Activated CD4-positive, alpha-beta T cell treated with anti-CD3 and anti-CD28 coated beads, Interleukin-2, amount 50 U/mL, for 4 hours (primary cell): Measurements from ENCODE around the gene ZKSCAN4.

Experiments
- DNase-seq, 2 experiments: peaks; one replicate each; pipeline ENCODE4 v3.0.0-alpha.2; 2020

The ZKSCAN4 gene

DNA sequence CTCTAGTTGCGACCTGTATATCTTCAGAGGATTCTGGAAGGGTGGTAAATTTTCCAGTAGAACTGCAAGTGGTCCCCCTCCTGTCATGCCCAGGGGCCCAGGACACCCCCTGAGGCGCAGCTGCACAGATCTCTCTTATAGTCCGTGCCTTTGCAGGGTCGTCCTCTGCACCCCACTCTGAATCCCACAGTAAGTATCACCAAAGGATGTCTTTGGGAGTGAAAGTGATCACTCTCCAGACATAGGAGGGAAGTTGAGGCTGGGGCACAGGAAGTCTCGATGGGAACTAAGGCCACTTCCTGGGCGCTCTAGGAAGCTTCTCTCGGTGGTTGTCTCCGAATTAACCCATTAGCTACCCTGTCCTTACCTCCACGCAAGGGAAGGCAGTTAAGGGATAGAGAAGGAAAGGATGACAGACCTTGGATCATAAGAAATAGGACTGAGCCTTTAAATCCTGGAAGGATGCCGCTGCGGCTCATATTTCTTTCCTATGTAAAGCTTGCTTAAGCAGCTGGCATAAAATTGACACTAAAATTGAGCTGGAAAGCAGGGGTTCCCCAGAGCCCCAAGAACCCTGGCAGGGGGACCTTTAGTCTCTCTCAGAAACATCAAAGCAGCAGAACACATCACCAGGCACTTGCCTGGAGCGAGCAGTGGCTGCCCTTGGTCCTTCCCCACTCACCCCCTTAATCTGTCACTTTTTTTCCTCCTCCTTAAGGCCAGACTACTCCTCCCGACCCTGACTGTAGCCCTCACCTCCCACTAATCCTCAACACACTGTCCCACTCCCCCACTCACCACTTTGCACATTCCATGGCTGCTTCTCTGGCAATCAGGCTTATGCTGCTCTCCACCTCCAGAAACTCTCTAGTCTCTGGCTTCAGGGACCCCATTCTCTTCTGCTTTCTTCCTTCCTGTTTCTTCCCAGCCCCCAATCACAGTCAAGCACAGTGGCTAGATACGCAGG lies at the start of gene ZKSCAN4:
Gene ZKSCAN4 (minus strand): TSS at position 261 of the 967 bp plus-strand sequence. CDS start 289 bp downstream, outside the sequence.
- DNase-seq = peak; percentile 79 to 80

DNA sequence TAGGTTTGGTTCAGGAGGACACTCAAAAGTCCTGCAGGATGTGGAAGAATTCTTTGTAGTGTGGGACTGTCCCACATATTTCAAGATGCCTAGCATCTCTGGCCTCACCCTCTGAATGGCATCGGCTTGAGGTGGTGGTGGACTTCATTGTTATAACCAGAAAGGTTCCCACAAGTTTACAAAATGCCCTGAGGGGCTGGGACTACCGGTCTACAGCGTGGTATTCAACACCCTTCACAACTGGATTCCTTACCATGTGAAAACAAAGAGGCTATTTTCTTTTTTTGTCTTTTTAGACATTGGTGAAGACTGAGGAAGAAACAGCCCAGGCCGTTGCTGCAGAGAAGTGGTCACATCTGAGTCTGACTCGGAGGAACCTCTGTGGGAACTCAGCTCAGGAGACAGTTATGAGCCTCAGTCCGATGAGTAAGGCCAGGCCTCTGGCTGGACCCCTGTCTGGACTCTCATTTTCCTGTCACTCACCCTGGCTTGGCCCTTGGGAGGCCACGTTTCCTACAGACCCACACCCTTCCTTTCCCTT lies 44.5 kb upstream of the ZKSCAN4 start:
- no peak for DNase-seq

DNA sequence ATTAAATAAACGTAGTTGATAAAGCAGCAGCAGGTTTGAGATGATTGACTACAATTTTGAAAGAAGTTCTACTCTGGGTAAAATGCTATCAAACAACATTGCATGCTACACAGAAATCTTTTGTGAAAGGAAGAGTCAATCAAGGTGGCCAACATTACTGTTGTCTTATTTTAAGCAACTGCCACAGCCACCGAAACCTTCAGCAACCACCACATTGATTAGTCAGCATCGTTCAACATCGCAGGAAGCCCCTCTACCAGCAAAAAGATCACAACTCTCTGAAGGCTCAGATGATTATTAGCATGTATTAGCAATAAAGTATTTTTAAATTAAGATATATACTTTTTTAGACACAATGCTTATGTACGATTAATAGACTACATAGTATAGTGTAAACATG lies 43.3 kb upstream of the ZKSCAN4 start:
- DNase-seq = no peak

DNA sequence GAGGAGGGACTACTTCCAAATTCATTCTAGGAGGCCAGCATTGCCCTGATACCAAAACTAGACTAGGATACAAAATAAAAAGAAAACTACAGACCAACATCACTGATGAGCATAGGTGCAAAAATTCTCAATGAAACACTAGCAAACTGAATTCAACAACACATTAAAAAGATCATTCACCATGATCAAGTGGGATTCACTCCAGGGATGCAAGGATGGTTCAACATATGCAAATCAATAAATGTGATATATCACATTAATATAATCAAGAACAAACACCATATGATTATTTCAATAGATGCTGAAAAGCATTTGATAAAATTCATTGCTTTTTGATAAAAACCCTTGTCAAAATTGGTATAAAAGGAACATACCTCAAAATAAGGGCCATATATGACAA lies 39.5 kb upstream of the ZKSCAN4 start:
- DNase-seq = no peak

DNA sequence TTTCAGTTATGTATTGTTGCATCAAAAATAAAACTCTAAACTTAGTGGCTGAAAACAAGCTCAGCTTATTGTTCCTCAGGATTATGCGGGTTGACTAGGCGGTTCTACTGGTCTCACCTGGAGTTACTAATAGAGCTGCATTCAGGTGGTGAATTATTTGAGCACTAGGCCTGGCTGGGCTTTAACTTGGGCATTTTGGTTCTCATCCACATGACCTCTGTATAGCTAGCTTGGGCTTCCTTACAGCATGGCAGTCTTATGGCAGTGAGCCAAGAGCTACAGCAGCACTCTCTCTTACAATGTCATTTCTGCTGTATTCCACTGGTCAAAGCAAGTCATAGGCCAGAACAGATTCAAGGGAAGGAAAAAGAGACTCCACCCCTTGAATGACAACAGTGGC lies 30.9 kb upstream of the ZKSCAN4 start:
- no peak for DNase-seq

DNA sequence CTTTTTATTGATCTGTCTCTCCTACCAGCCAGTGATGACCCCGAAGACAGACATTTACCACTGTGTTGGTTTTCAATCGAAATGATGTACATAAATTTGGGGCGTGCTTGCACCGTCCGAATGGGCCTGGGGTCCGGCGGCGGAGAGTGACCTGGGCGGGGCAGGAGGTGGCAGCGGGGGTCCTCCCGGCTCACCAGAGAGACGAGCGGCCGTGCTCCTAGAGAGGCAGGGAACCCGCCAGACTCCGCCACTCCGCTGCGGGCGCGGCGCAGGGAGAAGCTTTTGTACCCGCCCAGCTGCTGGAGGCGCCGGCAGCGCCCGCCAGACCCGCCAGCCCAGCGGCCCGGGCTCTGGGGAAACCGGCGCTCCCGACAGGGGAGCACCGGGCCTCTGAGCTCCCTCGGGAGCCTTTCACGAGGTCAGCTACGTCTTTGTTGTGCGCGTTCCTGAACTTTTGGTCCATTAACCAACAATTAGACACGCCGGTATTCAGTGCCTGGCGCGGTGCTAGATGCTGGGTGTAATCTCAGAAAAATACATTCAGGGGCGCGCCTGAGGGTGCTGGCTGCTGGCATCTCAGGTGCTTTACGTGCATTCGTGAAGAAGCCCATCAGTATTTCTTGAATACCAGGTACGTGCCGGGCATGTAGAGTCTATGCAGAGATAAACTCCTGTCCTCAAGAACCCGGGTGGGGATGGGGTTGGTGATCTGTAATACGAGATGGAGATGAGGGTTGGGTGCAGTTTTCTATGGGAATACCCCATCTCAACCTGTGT lies 29.4 kb upstream of the ZKSCAN4 start, which contains the start of gene PGBD1:
Gene PGBD1 (plus strand): TSS at position 285 of the 777 bp plus-strand sequence. CDS start 2,242 bp downstream, outside the sequence.
- peak; percentile 17 to 24 for DNase-seq

DNA sequence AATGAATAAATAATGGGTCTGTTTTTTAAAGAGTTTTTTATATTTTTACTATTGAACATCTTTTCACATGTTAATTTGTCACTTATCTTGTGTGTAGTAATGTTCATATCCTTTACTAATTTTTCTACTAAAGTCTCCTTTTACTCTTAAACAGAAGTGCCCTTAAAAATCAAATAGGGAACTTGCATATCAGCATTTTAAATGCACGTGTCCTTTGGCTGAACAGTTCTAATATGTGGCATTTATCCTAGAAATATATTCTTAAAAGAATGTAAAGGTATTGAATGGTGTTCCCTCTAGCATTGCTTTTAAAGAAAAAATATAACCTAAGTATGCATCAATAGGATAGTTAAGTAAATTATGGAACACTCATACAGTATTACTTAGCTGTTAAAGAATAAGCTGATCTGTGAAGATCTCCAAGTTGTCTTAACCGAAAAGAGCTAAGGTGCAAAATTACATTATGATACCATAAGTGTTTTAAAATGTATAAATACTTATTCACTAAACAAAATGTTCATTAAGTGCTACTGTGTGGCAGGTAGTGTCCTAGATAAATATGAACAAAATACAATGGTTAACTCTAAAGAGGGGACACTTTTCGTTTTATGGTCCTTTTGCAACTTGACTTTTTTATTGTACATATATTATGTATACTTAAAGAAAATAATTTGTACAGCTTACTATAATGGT lies 28.7 kb upstream of the ZKSCAN4 start:
- no peak for DNase-seq

DNA sequence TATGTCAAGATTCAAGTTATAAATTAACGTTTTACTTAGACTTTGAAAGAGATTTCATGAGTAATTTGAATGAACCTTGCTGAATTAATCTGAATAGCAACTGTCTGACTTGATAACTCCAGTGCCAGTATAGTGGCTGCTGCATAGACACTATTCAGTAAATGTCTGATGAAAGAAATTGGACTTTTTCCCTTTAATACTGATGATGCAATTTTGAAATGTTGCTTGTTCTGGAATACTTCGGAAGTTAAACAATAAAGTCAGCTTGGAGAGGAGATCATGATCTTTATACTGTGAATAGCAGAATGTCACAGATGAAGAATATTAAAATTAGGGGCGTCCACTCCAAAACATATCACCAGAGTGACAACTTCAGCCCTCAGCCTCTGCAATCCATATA lies 25.7 kb upstream of the ZKSCAN4 start:
- DNase-seq = no peak

DNA sequence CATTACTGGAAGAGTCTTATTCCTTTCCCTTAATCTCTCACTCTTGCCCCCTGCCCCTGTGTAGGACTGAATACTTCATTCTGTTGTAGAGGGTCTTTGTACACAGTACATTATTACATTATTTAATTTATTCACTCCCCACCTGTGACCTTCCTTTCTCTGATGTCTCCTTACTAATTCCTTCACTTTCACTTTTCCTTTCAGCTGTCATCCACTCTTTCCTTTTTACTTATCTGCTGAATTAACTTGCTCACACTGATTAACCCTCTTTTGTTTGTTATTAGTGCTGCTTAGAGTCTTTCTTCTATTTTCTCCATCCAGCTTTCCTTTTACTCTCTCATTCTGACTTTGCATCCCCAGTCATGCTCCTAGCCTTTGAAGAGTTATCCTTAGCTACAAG lies 22.8 kb upstream of the ZKSCAN4 start:
- no peak for DNase-seq

DNA sequence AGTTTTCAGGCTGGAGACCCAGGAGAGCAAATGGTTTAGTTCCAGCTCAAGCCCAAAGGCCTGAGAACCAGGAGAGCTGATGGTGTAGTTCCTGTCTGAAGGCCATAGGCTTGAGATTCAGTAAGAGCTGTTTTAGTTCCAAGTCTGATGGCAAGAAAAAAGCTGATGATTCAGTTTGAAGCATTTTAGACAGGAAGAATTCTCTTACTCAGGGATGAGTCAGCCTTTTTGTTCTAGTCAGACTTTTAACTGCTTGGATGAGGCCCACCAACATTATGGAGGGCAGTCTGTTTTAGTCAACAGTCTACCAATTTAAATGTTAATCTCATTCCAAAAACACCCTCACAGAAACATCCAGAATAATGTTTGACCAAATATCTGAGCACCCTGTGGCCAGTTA lies 17.4 kb upstream of the ZKSCAN4 start:
- DNase-seq = no peak

DNA sequence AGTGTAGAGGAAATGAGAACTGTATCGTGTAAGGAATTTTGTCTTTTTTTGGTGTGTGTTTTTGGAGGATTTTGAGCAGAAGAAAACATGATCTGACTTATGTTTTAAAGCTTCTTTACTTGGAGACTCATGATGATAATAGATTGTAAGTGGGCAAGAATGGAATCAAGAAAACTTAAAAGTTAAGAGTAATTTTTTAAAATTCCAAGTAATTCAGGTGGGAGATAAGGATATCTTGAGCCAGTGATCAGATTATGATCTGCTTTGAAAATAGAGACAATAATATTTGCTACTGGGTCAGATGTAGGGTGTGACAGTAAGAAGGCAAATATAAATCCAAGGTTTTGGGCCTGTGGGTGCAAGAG lies 15.6 kb upstream of the ZKSCAN4 start:
- DNase-seq = no peak

DNA sequence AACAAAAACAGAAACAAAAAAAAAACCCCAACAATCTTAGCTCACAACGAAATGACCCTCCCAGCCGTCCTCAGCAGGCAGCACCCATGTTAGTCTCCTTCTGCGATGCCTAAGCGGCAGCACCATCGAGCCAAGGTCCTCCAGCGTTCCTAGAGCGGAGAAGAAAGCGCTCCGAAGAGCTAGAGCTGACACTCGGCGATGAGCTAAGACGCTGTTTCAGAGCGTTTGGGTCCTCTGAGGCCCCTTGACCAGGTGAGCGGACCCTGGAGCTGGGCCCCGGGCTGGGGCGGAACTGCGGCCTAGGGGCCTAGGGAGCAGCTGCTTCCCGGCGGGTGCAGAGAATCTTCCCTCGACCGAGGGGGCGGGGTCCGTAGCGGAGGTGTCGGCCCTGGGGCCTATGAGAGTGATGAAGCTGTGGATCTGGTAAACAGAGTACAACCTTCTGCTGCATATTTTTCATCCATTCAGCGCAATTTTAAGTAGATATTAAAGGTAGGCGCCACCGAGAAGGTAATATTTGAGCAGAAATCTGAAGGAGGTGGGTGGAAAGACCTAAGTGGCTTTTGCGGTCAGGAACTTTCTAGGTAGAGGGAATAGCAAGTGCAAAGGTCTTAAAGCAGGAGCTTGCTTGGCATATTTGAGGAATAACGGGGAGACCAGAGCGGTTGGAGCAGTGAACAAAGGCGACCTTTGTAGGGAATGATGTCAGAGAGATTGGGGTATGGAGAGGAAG lies 15.1 kb upstream of the ZKSCAN4 start, which contains the start of gene ZSCAN26:
Gene ZSCAN26 (plus strand): TSS at position 182 of the 733 bp plus-strand sequence. CDS start 4,777 bp downstream, outside the sequence.
- DNase-seq = peak; percentile 86 to 90

DNA sequence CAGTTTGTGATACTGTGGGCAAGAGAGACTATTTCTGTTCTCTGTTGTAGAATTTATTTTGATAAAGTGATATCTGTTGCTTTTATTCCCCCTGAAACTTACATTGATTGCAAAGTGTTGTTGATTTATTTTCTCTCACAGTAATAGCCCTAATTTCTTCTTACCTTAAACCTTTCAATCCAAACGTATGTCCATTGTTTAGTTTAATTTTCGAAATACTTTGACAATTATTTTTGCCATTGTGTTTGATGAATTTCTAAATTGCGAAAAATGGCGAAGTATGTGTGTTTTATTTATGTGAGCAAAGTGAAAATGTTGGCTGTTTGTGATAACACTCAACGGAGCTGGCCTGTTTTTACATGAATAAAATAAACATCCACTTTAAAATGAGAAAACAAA lies 14.5 kb upstream of the ZKSCAN4 start:
- no peak for DNase-seq

DNA sequence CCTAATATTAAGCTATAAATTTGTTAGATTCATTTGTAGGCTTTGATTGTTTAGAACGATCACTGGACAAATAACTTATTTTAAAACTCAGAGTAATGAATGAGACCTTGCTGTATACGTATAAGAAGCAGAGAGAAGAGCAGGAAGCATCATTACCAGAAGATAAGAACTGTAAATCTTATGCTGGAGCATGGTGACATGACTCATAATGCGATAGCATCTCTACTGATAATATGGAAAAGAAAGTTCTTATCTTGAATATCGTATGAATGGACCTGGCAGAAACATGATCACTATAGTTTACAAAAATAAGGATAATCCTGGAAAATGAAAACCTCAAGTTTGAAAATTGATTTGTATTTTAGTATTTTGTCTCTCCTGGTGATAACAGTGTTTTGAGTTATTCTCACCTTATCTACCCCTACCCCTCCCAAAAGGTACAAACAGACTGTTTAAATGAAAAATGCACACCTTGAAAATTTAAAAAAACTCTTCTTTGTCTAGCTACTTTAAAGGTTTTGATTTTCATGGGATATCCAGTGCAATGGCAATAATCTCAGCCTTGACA lies 12.8 kb upstream of the ZKSCAN4 start:
- DNase-seq = no peak

DNA sequence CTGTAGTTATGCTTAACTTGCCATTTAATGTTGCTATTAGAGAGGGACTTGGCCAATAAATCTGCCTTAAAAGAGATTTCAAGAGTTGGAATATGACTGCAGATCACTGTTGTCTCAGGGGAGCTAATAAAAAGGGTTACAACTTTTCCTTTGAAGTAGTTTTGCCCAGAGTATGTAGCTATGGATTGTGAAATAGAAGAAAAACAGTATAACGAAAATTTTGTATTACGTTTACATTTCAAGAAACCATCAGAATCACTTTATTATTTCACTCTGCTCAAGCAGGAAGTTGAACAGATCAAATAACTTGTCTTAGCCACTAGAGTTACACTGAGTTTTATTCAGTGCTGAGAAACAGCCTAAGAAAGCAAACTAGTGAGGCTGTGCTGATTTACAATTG lies 11.9 kb upstream of the ZKSCAN4 start:
- DNase-seq = no peak

DNA sequence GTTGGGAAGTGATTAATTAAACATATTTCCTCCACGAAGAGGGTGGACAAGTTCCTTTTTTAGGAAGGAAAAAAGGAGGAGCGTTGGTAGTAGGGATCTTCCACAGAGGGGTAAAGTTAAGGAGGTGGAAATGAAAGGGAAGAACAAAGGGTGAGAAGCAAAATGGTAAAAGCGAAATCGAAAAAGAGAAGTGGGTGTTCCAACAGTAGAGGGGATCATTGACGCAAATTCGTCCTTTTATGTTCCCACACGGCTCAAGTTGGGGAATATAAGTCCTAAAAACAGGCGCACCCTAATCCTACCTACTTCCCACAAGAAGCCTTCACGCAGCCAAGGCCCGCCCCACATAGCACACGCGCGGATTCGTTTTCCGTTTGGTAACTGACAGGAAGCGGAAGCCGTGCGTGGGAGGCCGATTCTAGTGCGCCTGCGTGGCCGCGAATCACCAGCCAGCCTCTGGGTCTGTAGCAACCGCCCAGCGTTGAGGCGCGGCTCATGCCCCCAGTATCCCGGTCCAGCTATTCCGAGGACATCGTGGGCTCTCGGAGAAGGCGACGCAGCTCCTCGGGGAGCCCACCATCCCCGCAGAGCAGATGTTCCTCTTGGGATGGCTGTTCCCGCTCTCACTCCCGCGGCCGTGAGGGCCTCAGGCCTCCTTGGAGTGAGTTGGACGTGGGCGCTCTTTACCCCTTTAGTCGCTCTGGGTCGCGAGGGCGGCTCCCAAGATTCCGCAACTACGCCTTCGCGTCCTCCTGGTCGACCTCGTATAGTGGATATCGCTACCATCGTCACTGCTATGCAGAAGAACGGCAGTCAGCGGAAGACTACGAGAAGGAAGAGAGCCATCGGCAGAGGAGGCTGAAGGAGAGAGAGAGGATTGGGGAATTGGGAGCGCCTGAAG lies 7.1 kb upstream of the ZKSCAN4 start, which contains the start of gene NKAPL:
Gene NKAPL (plus strand): TSS at position 421 of the 901 bp plus-strand sequence. CDS start 75 bp downstream, at position 496.
- peak; percentile 52 to 55 for DNase-seq

DNA sequence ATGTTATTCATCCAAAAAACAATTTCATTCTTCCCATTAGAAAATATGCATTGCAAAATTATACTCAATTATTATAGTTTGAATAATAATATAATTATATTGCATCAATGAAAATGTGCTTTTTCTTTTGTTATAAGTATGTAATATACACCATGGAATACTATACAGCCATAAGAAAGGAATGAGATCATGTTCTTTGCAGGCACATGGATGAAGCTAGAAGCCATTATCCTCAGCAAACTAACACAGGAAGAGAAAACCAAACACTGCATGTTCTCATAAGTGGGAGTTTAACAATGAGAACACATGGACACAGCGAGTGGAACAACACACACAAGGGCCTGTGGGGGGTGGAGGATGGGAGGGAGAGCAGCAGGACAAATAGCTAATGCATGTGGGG lies 5.0 kb upstream of the ZKSCAN4 start:
- DNase-seq = no peak

DNA sequence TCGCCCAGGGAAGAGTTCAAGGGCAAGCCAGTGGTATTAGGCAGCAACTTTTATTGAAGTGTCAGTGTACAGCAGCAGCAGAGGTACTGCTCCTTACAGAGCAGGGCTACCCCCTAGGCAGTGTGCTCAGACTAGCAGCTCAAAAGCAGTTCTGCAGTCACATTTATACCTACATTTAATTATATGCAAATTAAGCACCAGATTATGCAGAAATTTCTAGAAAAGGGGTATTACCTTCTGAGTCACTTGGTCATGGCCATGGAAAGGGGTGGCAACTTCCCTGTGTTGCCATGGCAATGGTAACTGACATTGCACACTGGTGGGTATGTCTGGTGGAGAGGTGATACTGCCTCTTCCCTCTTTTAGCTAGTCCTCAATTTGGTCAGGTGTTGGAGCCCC lies 2.1 kb upstream of the ZKSCAN4 start:
- DNase-seq = no peak

DNA sequence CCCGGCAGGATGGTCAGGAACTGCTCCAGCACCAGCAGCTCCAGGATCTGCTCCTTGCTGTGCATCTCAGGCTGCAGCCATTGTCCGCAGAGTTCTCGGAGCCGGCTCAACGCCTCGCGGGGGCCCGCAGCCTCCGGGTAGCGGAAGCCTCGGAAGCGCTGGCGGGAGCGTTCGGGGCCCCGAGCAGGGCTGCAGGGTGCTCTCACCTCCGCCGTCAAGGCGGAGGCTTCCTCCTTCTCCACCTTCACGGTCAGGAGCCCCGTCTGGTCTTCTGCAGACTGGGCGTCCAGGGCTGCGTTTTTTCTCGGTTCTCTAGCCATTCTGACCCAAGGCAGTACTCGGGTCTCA lies 434 bp downstream of the ZKSCAN4 start:
- peak; percentile 5 to 15 for DNase-seq

DNA sequence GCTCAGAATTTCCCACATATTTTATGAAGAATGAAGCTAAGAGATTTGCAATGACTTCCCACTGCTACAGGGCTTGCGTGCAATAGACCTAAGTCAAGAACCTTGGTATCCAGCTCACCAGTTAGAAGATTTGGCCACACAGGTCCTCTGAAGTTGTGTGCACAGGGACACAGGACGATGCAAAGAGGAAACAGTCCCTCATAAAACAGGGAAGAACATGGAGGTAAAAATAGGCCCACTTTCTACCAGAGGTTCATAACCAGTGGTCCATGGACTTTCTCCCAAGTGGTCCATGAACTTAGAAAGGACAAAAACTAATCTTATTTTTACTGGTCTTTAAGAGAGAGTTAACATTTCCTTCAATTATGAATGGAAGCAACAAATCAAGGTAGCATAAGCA lies 1.3 kb downstream of the ZKSCAN4 start:
- no peak for DNase-seq

DNA sequence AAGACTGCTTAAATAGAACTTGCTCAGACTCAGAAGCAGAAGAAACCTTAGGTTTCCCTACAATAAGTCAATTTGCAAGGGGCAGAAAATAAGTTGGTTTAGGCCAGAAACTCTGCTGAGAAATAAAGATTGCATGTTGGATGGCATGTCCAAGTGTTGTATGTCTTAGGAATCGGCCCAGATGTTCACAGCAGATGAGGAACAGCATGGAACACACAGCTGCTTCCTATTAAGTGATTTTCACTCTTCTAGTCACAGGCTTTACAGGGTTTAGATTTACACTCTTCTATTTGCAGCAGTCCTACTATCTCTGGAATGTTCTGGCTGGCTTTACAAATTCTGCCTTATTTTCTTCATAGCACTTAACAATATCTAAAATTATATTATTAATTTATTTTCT lies 3.2 kb downstream of the ZKSCAN4 start:
- no peak for DNase-seq
